ENCODE measurements around the gene PALM. TPM values are rescaled to one million over a fixed set of nuclear protein-coding genes. Genes with fewer than 3 reads are reported as not detected.

PALM gene
- total and polyA plus RNA-seq, 9 of the 15 experiments (the other 6 are each of a cell fraction or from before 2014, with no cell fraction given), result 0.04 to 6.6 (median 1.7) TPM

- no peak for TF ChIP-seq CHAMP1 (IDR thresholded peaks at IDR 0.05)
These were observed 75.8 kb downstream of the PALM start (continued) for GRCh38 chr19:784541-784940.

- no peak overlapping the region for H3K4me3 ChIP-seq
- H3K79me2 ChIP-seq (ENCODE audit: control insufficient read depth, insufficient read depth, low read length), result peaks cover 7% of the 10 kb centered on the region; the same call in 1 of the 3 replicates
- intact Hi-C loops (cut with micrococcal nuclease) (no loop called here), in situ Hi-C loops (cut with MboI) (no loop called here)
- no peak overlapping the region for H2AFZ ChIP-seq (ENCODE audit: low read depth, low read length)
- no TSS peak for BruUV-seq (replicated peaks)
- peaks cover 36 to 60% of the 10 kb centered on the region in 2 experiments for H3K4me1 ChIP-seq (replicated peaks in 1 of 2; ENCODE audit: control insufficient read depth in 2 of 2, insufficient read depth in 2 of 2, low read length in 2 of 2)
- ChIA-PET CTCF (ENCODE audit: low intra/inter-chr PET ratio) (no interaction called here), POLR2A (interaction anchor here (1.7 kb wide), 1 partner anchor 9 kb away, joined by 5 read pairs; the partner anchor contains the start of gene PTBP1)
- no peaks in the 10 kb centered on the region for H3K9me3 ChIP-seq (replicated peaks; ENCODE audit: control insufficient read depth, insufficient read depth, low read depth, low read length)
- H4K20me1 ChIP-seq (replicated peaks; ENCODE audit: control insufficient read depth, insufficient read depth, low read length), result no peaks in the 10 kb centered on the region
- no peak overlapping the region for H3K27ac ChIP-seq (ENCODE audit: extremely low read depth, low read depth, low read length)
- DNase-seq (ENCODE audit: extremely low read depth in 1 of 4, low spot score in 3 of 4) (no peak), FAIRE-seq (no peak), ATAC-seq (no peak)
- H3K36me3 ChIP-seq (ENCODE audit: control insufficient read depth, insufficient read depth, low read length), result no peaks in the 10 kb centered on the region
- H3K9me1 ChIP-seq (ENCODE audit: control insufficient read depth, insufficient read depth, low read length), result no peaks in the 10 kb centered on the region
- H3K27me3 ChIP-seq (ENCODE audit: control insufficient read depth in 2 of 2, insufficient read depth in 2 of 2, low read length in 2 of 2), result no peaks in the 10 kb centered on the region
- 95% methylated on average over 16 of the region's 16 CpGs for WGBS (ENCODE audit: insufficient coverage, low coverage, missing lambda C conversion rate)
- no peak for TF ChIP-seq NR0B1 (IDR thresholded peaks at IDR 0.05; ENCODE audit: partially characterized antibody)
- no peak for TF ChIP-seq TRIM24 (IDR thresholded peaks at IDR 0.05)
- no peak for TF ChIP-seq HDAC1 (IDR thresholded peaks at IDR 0.05)
- TF ChIP-seq HDGF (IDR thresholded peaks at IDR 0.05), result no peak
- TF ChIP-seq ZNF280B (CRISPR knock-in tag; IDR thresholded peaks at IDR 0.05), result no peak
- no peak for TF ChIP-seq SP1 (CRISPR knock-in tag; IDR thresholded peaks at IDR 0.05)
- TF ChIP-seq ZNF282 (CRISPR knock-in tag; IDR thresholded peaks at IDR 0.05), result no peak
- TF ChIP-seq FUS (optimal IDR thresholded peaks at IDR 0.05; ENCODE audit: low read depth, low read length), result no peak
- TF ChIP-seq RBBP5 (IDR thresholded peaks at IDR 0.05; ENCODE audit: borderline replicate concordance, insufficient read depth, low read length, poor library complexity, severe bottlenecking), result no peak
- no peak for TF ChIP-seq HMG20A (CRISPR knock-in tag; conservative IDR thresholded peaks at IDR 0.05)
- TF ChIP-seq PHB (CRISPR knock-in tag; IDR thresholded peaks at IDR 0.05), result no peak
- no peak for TF ChIP-seq ZBTB7A (IDR thresholded peaks at IDR 0.05; ENCODE audit: borderline replicate concordance, control insufficient read depth, low read depth, low read length)
- TF ChIP-seq ZNF23 (CRISPR knock-in tag; IDR thresholded peaks at IDR 0.05), result no peak
- TF ChIP-seq SMARCB1 (IDR thresholded peaks at IDR 0.05; ENCODE audit: insufficient read length, low read depth), result no peak
- no peak for TF ChIP-seq PHF20 (IDR thresholded peaks at IDR 0.05; ENCODE audit: partially characterized antibody)
- peak overlapping the region in 1 of 2 experiments; percentile 68; a peak in 2 of 4 replicates for H3K9ac ChIP-seq (ENCODE audit: insufficient read depth in 1 of 2, low read depth in 2 of 2, low read length in 2 of 2)
- no peak overlapping the region for H3K4me2 ChIP-seq (ENCODE audit: insufficient read depth, low read length)
These were observed 78.8 kb downstream of the PALM start for GRCh38 chr19:787536-787935.

Measured in K562 (cell line).